HepG2 (cell line): ENCODE results near the gene LYPD8. TPM values are rescaled to one million over a fixed set of nuclear protein-coding genes. Genes with fewer than 3 reads are reported as not detected.

Source experiments
- ATAC-seq: fragments of 200-7000 bp; cut with Tn5 transposase; 3 replicates; pipeline ENCODE4 v1.9.1; 2020; ENCODE audit warnings: mild to moderate bottlenecking, moderate library complexity
- BruUV-seq: library from RNA; stranded (reverse); fragments of 400-500 nt; replicated peaks from 2 replicates; lab custom pipeline; 2021; lab: Mats Ljungman, UMichigan
- CTCF ChIA-PET: fragments of 300-600 bp; formaldehyde crosslinking; extraction: SDS; loops from one replicate; lab custom pipeline; 2021; ENCODE audit warnings: low total read pairs, inconsistent platforms, low intra/inter-chr PET ratio; lab: Yijun Ruan, JAX
- POLR2A ChIA-PET: fragments of 350-600 bp; sonication (Branson Sonifier 250); formaldehyde crosslinking; loops from one replicate; lab custom pipeline; 2020; ENCODE audit warnings: antibody characterized with exemption, inconsistent platforms; lab: Yijun Ruan, JAX
- DNase-seq: peaks from one replicate; pipeline ENCODE4 v3.0.0-alpha.2; 2015; ENCODE audit warnings: low spot score
- FAIRE-seq: peaks from 3 replicates; lab custom pipeline; 2011; peaks lifted over from hg19 to GRCh38; lab: Jason Lieb, UNC
- H2AFZ ChIP-seq: one replicate; pipeline ENCODE4 v1.6.1; 2011; ENCODE audit warnings: low read length, inconsistent platforms
- H3K27ac ChIP-seq: fragments of 300-600 bp; 3 replicates; pipeline ENCODE4 v1.8.0; 2011; ENCODE audit warnings: mixed run types, mild to moderate bottlenecking, mixed read lengths, low read length, inconsistent platforms; ENCODE audit not compliant: insufficient read depth; ENCODE audit errors: extremely low read length
- H3K27me3 ChIP-seq, 2 experiments: fragments of 200-600 bp in 1 of 2; 2 replicates in 1 of 2; 3 replicates in 1 of 2; pipeline versions ENCODE4 v1.6.0 to v1.8.0; 2011; ENCODE audit warnings: low read length in 2 of 2, mild to moderate bottlenecking in 2 of 2, moderate library complexity in 2 of 2, inconsistent platforms in 1 of 2; ENCODE audit not compliant: insufficient read depth in 2 of 2, control insufficient read depth in 1 of 2
- H3K36me3 ChIP-seq, 2 experiments: fragments of 200-600 bp in 1 of 2; replicated peaks in 1 of 2; 2 replicates in 1 of 2; 3 replicates in 1 of 2; pipeline versions ENCODE4 v1.5.1 to v1.8.0; 2011; ENCODE audit warnings: low read length in 2 of 2, inconsistent platforms in 1 of 2; ENCODE audit not compliant: insufficient read depth in 2 of 2, control insufficient read depth in 1 of 2
- H3K4me1 ChIP-seq: 2 replicates; pipeline ENCODE4 v1.5.1; 2012; ENCODE audit warnings: low read length, inconsistent platforms; ENCODE audit not compliant: insufficient read depth
- H3K4me2 ChIP-seq: 2 replicates; pipeline ENCODE4 v1.6.0; 2011; ENCODE audit warnings: low read depth, low read length, inconsistent platforms
- H3K4me3 ChIP-seq, 3 experiments: fragments of 200-600 bp in 1 of 3; sonication (generic), shearing (Covaris generic) in 1 of 3; replicated peaks in 1 of 3; 2 replicates each; pipeline ENCODE4 v1.5.1; 2011 to 2016; ENCODE audit warnings: low read length in 3 of 3, inconsistent platforms in 2 of 3, low read depth in 2 of 3, mild to moderate bottlenecking in 2 of 3, control low read depth in 1 of 3, mixed read lengths in 1 of 3; ENCODE audit not compliant: insufficient read depth in 1 of 3
- H3K79me2 ChIP-seq: one replicate; pipeline ENCODE4 v1.6.1; 2011; ENCODE audit warnings: low read length, inconsistent platforms; ENCODE audit not compliant: insufficient read depth
- H3K9ac ChIP-seq: 2 replicates; pipeline ENCODE4 v1.6.0; 2011; ENCODE audit warnings: mild to moderate bottlenecking, low read depth, low read length, inconsistent platforms; ENCODE audit not compliant: insufficient read depth
- H3K9me3 ChIP-seq: 2 replicates; pipeline ENCODE4 v1.5.1; 2012; ENCODE audit warnings: mild to moderate bottlenecking, low read length
- H4K20me1 ChIP-seq: 2 replicates; pipeline ENCODE4 v1.6.0; 2011; ENCODE audit warnings: inconsistent platforms, mild to moderate bottlenecking, low read length, moderate library complexity; ENCODE audit not compliant: insufficient read depth
- ATF7-NPFF ChIP-seq: sonication (generic); formaldehyde crosslinking; IDR thresholded peaks from 2 replicates; pipeline ENCODE4 v1.8.1; 2023; ENCODE audit warnings: mild to moderate bottlenecking, low read depth, missing genetic modification reagents, moderate library complexity
- BCL6 ChIP-seq: IDR thresholded peaks from 2 replicates; pipeline ENCODE4 v1.6.1; 2016; ENCODE audit warnings: missing genetic modification reagents, missing compliant biosample characterization
- BHLHE40 ChIP-seq: IDR thresholded peaks from 2 replicates; pipeline ENCODE4 v1.6.1; 2011; ENCODE audit warnings: low read length, improper control_type of control experiment
- DBP ChIP-seq: sonication (generic); formaldehyde crosslinking; IDR thresholded peaks from 2 replicates; pipeline ENCODE4 v1.4.0; 2020; ENCODE audit warnings: missing genetic modification reagents; ENCODE audit errors: not compliant biosample characterization
- KAT7 ChIP-seq: IDR thresholded peaks from 2 replicates; pipeline ENCODE4 v1.6.1; 2018; ENCODE audit warnings: borderline replicate concordance, missing compliant biosample characterization
- PHF5A ChIP-seq: IDR thresholded peaks from one replicate; pipeline ENCODE4 v1.6.1; 2018; ENCODE audit warnings: low read depth, missing genetic modification reagents; ENCODE audit not compliant: unreplicated experiment
- RFX1 ChIP-seq: fragments of 450-650 bp; IDR thresholded peaks from 2 replicates; pipeline ENCODE4 v1.6.1; 2017
- SMARCC2 ChIP-seq: fragments of 450-650 bp; IDR thresholded peaks from 2 replicates; pipeline ENCODE4 v1.6.1; 2017; ENCODE audit warnings: antibody characterized with exemption, mild to moderate bottlenecking
- SPEN ChIP-seq: sonication (generic); formaldehyde crosslinking; IDR thresholded peaks from 2 replicates; pipeline ENCODE4 v1.5.1; 2020; ENCODE audit warnings: low read depth, mild to moderate bottlenecking, missing genetic modification reagents
- SUZ12 ChIP-seq: fragments of 150-350 bp; IDR thresholded peaks from 2 replicates; pipeline ENCODE4 v1.6.1; 2014; ENCODE audit warnings: low read depth, low read length
- ZBTB39 ChIP-seq: sonication (generic); formaldehyde crosslinking; IDR thresholded peaks from 2 replicates; pipeline ENCODE4 v1.5.0; 2020; ENCODE audit warnings: missing genetic modification reagents
- ZBTB49 ChIP-seq: sonication (generic); formaldehyde crosslinking; IDR thresholded peaks from 2 replicates; pipeline ENCODE4 v1.4.0; 2020; ENCODE audit warnings: missing genetic modification reagents, borderline replicate concordance
- ZC3H13 ChIP-seq: sonication (generic); formaldehyde crosslinking; IDR thresholded peaks from 2 replicates; pipeline ENCODE4 v1.8.1; 2023; ENCODE audit warnings: mild to moderate bottlenecking, missing genetic modification reagents, moderate library complexity
- ZNF367 ChIP-seq: sonication (generic); formaldehyde crosslinking; IDR thresholded peaks from 2 replicates; pipeline ENCODE4 v1.4.0; 2020; ENCODE audit warnings: missing genetic modification reagents, borderline replicate concordance
- ZNF703 ChIP-seq: sonication (generic); formaldehyde crosslinking; IDR thresholded peaks from 2 replicates; pipeline ENCODE4 v1.5.1; 2020; ENCODE audit warnings: missing genetic modification reagents, mild to moderate bottlenecking, moderate library complexity, borderline replicate concordance
- ZNF761 ChIP-seq: sonication (generic); formaldehyde crosslinking; conservative IDR thresholded peaks from 2 replicates; pipeline ENCODE4 v1.4.0; 2020; ENCODE audit warnings: mild to moderate bottlenecking, missing genetic modification reagents
- ZNF772 ChIP-seq: sonication (generic); formaldehyde crosslinking; IDR thresholded peaks from 2 replicates; pipeline ENCODE4 v1.5.0; 2020; ENCODE audit warnings: mild to moderate bottlenecking, missing genetic modification reagents
- ZNF850 ChIP-seq: sonication (generic); formaldehyde crosslinking; conservative IDR thresholded peaks from 2 replicates; pipeline ENCODE4 v1.9.0; 2021; ENCODE audit warnings: mild to moderate bottlenecking, missing genetic modification reagents
- WGBS: methylation state at CpG from one replicate; pipeline ENCODE4 v1.1.6; 2017; ENCODE audit warnings: low lambda C conversion rate; 5-methylcytosine and 5-hydroxymethylcytosine counted together
- in situ Hi-C: cut with HindIII; loops from 2 replicates; pipeline ENCODE4 v1.10.0; 2017; ENCODE audit warnings: low pct_unique_long_range_greater_than_20kb; ENCODE audit not compliant: extremely low pct_ligation_motif_present
- intact Hi-C: fragments of 100-400 bp; cut with micrococcal nuclease; formaldehyde crosslinking; loops from one replicate; pipeline ENCODE4 v1.10.0; 2022; ENCODE audit not compliant: unreplicated experiment
- polyA plus RNA-seq, 8 experiments: library from polyadenylated mRNA; depleted of rRNA in 3 of 8; stranded (reverse) in 7 of 8; unstranded in 1 of 8; fragments of >200 nt; fragmentation: Illumina TruSeq in 4 of 8; extraction: Trizol in 4 of 8; gene quantifications; 2 replicates each; pipeline versions ENCODE4 v1.2.1 to v1.2.3, GENCODE V29; 2011 to 2016; ENCODE audit warnings: low read depth in 4 of 8, missing spikeins in 1 of 8, mixed read lengths in 1 of 8; ENCODE audit not compliant: insufficient read depth in 1 of 8
- total RNA-seq, 5 experiments: library from RNA; depleted of rRNA; stranded (reverse); fragments of >200 nt; fragmentation: Illumina TruSeq; extraction: Trizol; gene quantifications; 2 replicates each; pipeline ENCODE4 v1.2.3, GENCODE V29; 2016; ENCODE audit warnings: low read depth in 1 of 5

The LYPD8 gene
- total and polyA plus RNA-seq, 2 of the 13 experiments (the other 11 are each of a cell fraction or from before 2014, with no cell fraction given) = not detected

GRCh38 chr1:248788327-248788726 lies 32.8 kb upstream of the LYPD8 start:
- DNase-seq = no peak
- Histone ChIP-seq H3K4me1 (0 out of 2 replicates have a peak, but pooled peaks cover 4% of the 10 kb centered on the region), H3K79me2 (no peaks in the 10 kb centered on the region), H3K27me3 (no peaks in the 10 kb centered on the region; a peak in 1 of 5 replicates), H3K4me2 (no peak overlapping the region), H3K36me3 (no peaks in the 10 kb centered on the region), H3K9me3 (no peaks in the 10 kb centered on the region), H4K20me1 (no peaks in the 10 kb centered on the region)
- FAIRE-seq = no peak
- WGBS = 24% methylated on average over 3 of the region's 3 CpGs
- POLR2A ChIA-PET = no interaction called here
- intact Hi-C loops = no loop called here
- TF ChIP-seq ZNF850 (CRISPR knock-in tag) (no peak), ZNF703 (CRISPR knock-in tag) (no peak), ZBTB39 (CRISPR knock-in tag) (no peak), RFX1 (no peak), BHLHE40 (no peak), ZC3H13 (CRISPR knock-in tag) (no peak), SPEN (CRISPR knock-in tag) (no peak), SMARCC2 (no peak), ZNF367 (CRISPR knock-in tag) (no peak), ZBTB49 (CRISPR knock-in tag) (no peak), PHF5A (no peak), DBP (CRISPR knock-in tag) (no peak), SUZ12 (no peak), KAT7 (CRISPR knock-in tag) (no peak), ATF7-NPFF (CRISPR knock-in tag) (no peak), BCL6 (CRISPR knock-in tag) (no peak), ZNF761 (CRISPR knock-in tag) (no peak), ZNF772 (no peak)
- TF ChIP-seq, all 625 proteins: peak for 0
- no peak for ATAC-seq
- Histone ChIP-seq H3K27ac (no peak overlapping the region), H2AFZ (no peak overlapping the region), H3K4me3 (no peak overlapping the region), H3K9ac (no peak overlapping the region)
- CTCF ChIA-PET = no interaction called here
- in situ Hi-C loops = no loop called here
- no TSS peak for BruUV-seq
